BJ (cell line): ENCODE measurements around the gene MRS2. TPM values are rescaled to one million over a fixed set of nuclear protein-coding genes. Genes with fewer than 3 reads are reported as not detected.

Experiments used
- CTCF ChIA-PET: fragments of 350-600 bp; formaldehyde crosslinking; extraction: SDS; loops from one replicate; lab custom pipeline; 2021; ENCODE audit warnings: antibody characterized with exemption, inconsistent platforms; lab: Yijun Ruan, JAX
- POLR2A ChIA-PET: fragments of 300-600 bp; sonication (Branson Sonifier 250); formaldehyde crosslinking; extraction: SDS; loops from one replicate; lab custom pipeline; 2021; ENCODE audit warnings: antibody characterized with exemption; lab: Charles Lee
- DNase-seq: peaks from one replicate; pipeline ENCODE4 v3.0.0-alpha.2; 2011; ENCODE audit warnings: low read depth
- H3K27me3 ChIP-seq: 2 replicates; pipeline ENCODE4 v1.6.0; 2011; ENCODE audit warnings: low read length; ENCODE audit not compliant: control insufficient read depth, insufficient read depth
- H3K36me3 ChIP-seq: 2 replicates; pipeline ENCODE4 v1.5.1; 2011; ENCODE audit warnings: low read length; ENCODE audit not compliant: control insufficient read depth, insufficient read depth
- H3K4me3 ChIP-seq: 2 replicates; pipeline ENCODE4 v1.5.1; 2011; ENCODE audit warnings: low read depth, mild to moderate bottlenecking, control low read depth, low read length
- CTCF ChIP-seq: IDR thresholded peaks from 2 replicates; pipeline ENCODE4 v1.5.1; 2011; ENCODE audit warnings: low read depth, mild to moderate bottlenecking, control low read depth, inconsistent platforms, low read length, moderate library complexity; ENCODE audit not compliant: insufficient read depth
- polyA plus RNA-seq: library from polyadenylated mRNA; depleted of rRNA; stranded (reverse); fragments of >200 nt; gene quantifications from 2 replicates; pipeline ENCODE4 v1.2.3, GENCODE V29; 2011

The MRS2 gene
- polyA plus RNA-seq, 1 experiment: 6.5 TPM

- no peak for DNase-seq
- H3K27me3 ChIP-seq: no peaks in the 10 kb centered on the region
- ChIA-PET POLR2A (no interaction called here), CTCF (interaction anchor here (0.6 kb wide), 1 partner anchor 279 kb away, joined by 3 read pairs; no protein-coding TSS in a partner anchor)
- TF ChIP-seq CTCF: no peak
- no peak overlapping the region for H3K4me3 ChIP-seq
- H3K36me3 ChIP-seq: peaks cover 5% of the 10 kb centered on the region
Observed at GRCh38 chr6:24415753-24416152, 13.0 kb downstream of the MRS2 start.

- no peak for TF ChIP-seq CTCF
- CTCF ChIA-PET: no interaction called here
- POLR2A ChIA-PET: no interaction called here
- no peak for DNase-seq
- peaks cover 6% of the 10 kb centered on the region for H3K36me3 ChIP-seq
- H3K4me3 ChIP-seq: no peak overlapping the region
- H3K27me3 ChIP-seq: no peaks in the 10 kb centered on the region
Observed at GRCh38 chr6:24419526-24419925, 16.8 kb downstream of the MRS2 start.

- ChIA-PET POLR2A (no interaction called here), CTCF (interaction anchor here (0.6 to 1.3 kb wide), 2 partner anchors 29 to 351 kb away, joined by 3 read pairs; no protein-coding TSS in a partner anchor)
- no peak for DNase-seq
- TF ChIP-seq CTCF: no peak
- Histone ChIP-seq H3K4me3 (no peak overlapping the region), H3K27me3 (no peaks in the 10 kb centered on the region), H3K36me3 (peaks cover 6% of the 10 kb centered on the region; the same call in 1 of the 2 replicates)
Observed at GRCh38 chr6:24425091-24425490, 22.4 kb downstream of the MRS2 start.

GRCh38 chr6:24426729-24427446 is 24.2 kb downstream of the MRS2 start:
- DNase-seq: no peak
- Histone ChIP-seq H3K36me3 (peaks cover 4% of the 10 kb centered on the region; the same call in 1 of the 2 replicates), H3K4me3 (no peak overlapping the region), H3K27me3 (no peaks in the 10 kb centered on the region)
- POLR2A ChIA-PET: no interaction called here
- TF ChIP-seq CTCF: no peak
- CTCF ChIA-PET: no interaction called here

- Histone ChIP-seq H3K4me3 (no peak overlapping the region), H3K36me3 (no peaks in the 10 kb centered on the region), H3K27me3 (no peaks in the 10 kb centered on the region)
- CTCF ChIA-PET: interaction anchor here (2.4 kb wide), 1 partner anchor 94 kb away, joined by 8 read pairs; no protein-coding TSS in a partner anchor
- TF ChIP-seq CTCF: no peak
- DNase-seq: no peak
- POLR2A ChIA-PET: no interaction called here
Observed at GRCh38 chr6:24428615-24429014, 25.9 kb downstream of the MRS2 start.
